Immature natural killer cell (primary cell): Measurements from ENCODE around the gene ELMO1. TPM values are rescaled to one million over a fixed set of nuclear protein-coding genes. Genes with fewer than 3 reads are reported as not detected.

Experiments
- DNase-seq, 3 donors: peaks; one replicate each; pipeline ENCODE4 v3.0.0; 2022; ENCODE audit warnings: mixed read lengths in 1 of 3
- H3K27ac Mint-ChIP-seq, 6 donors: one replicate each; pipeline ENCODE4 v1.8.0; 2020; ENCODE audit warnings: mixed read lengths in 6 of 6, mild to moderate bottlenecking in 5 of 6, inconsistent platforms in 4 of 6, moderate library complexity in 3 of 6
- H3K27me3 Mint-ChIP-seq, 3 donors: one replicate each; pipeline ENCODE4 v1.8.0; 2020 to 2021; ENCODE audit warnings: low read depth in 3 of 3, mild to moderate bottlenecking in 3 of 3, mixed read lengths in 3 of 3, moderate library complexity in 3 of 3, inconsistent platforms in 1 of 3
- H3K36me3 Mint-ChIP-seq, 3 donors: one replicate each; pipeline ENCODE4 v1.8.0; 2020; ENCODE audit warnings: mixed read lengths in 3 of 3, inconsistent platforms in 2 of 3, mild to moderate bottlenecking in 2 of 3
- H3K4me1 Mint-ChIP-seq, 2 donors: one replicate each; pipeline ENCODE4 v1.8.0; 2020; ENCODE audit warnings: inconsistent platforms in 2 of 2, mild to moderate bottlenecking in 2 of 2, mixed read lengths in 2 of 2, moderate library complexity in 1 of 2
- H3K4me3 Mint-ChIP-seq, 5 donors: one replicate each; pipeline ENCODE4 v1.8.0; 2020; ENCODE audit warnings: mild to moderate bottlenecking in 5 of 5, mixed read lengths in 5 of 5, inconsistent platforms in 3 of 5, moderate library complexity in 3 of 5
- H3K9me3 Mint-ChIP-seq, 6 donors: one replicate each; pipeline ENCODE4 v1.8.0; 2020; ENCODE audit warnings: mild to moderate bottlenecking in 6 of 6, mixed read lengths in 6 of 6, inconsistent platforms in 4 of 6, moderate library complexity in 3 of 6
- polyA plus RNA-seq, 3 donors: library from polyadenylated mRNA; unstranded; fragments of 300-500 nt; fragmentation: Illumina TruSeq; gene quantifications; one replicate each; pipeline ENCODE4 v1.2.3, GENCODE V29; 2021

The ELMO1 gene
- polyA plus RNA-seq, 3 donors from 2014 or later: 31.9 to 65.9 (median 53.1) TPM

DNA sequence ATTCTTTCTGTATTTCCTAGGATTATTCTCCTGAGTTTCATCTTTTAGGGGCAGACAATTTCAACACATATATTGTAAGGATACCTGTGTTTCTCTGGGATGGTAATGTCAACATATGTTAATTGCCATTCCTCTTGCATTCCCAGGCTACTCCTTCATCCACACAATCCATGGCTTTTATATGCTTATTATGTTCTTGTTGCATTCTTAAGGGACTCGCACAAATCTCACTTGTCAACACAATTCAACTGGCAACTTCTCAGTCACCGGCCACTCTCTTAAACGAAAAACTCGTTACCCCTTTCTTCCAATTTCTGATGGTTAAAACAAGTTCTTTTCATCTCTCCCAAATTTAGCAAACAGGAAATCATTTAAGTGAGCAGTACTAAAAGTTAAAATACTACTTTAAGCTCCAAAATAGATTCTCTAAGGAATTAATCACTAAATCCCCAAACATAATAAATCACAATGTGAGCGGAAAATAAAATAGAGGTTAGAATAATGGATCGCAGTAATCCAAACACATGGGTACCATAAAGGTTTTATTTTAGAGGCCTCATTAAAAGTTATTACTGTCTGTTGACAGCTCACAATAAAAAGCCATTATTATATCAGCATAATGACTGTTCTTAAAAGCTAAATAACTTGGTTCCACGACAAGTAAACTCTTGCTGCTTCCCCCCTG lies 223.2 kb downstream of the ELMO1 start:
- Mint-ChIP-seq H3K36me3 (peaks cover 5 to 33% (median 12%) of the 10 kb centered on the region in 3 donors), H3K4me3 (no peak overlapping the region), H3K9me3 (no peaks in the 10 kb centered on the region), H3K4me1 (peaks cover 2 to 19% of the 10 kb centered on the region in 2 donors), H3K27me3 (peaks cover 0 to 3% (median 0%) of the 10 kb centered on the region in 3 donors), H3K27ac (no peak overlapping the region)
- no peak for DNase-seq

DNA sequence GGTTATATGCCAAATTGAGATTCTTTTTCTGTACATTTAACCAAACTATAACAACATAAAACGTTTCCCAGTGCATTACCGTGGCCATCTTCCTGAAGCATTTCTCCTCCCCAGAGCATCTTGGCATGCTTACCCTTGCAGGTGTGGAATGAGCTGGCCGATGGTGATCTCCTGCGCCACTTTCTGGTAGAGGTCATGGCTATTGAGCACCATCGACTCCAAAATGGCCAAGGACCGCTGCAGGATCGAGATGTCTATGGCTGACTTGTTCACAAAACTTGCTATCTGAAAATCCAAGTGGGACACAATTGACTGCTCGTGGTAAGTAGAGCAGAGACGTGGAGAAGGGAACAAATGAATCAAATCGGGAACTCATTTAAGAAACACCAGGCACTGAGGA lies 223.9 kb downstream of the ELMO1 start:
- Mint-ChIP-seq H3K4me3 (no peak overlapping the region), H3K27me3 (peaks cover 0 to 3% (median 0%) of the 10 kb centered on the region in 3 donors), H3K4me1 (peaks cover 0 to 13% of the 10 kb centered on the region in 2 donors), H3K27ac (no peak overlapping the region), H3K36me3 (peaks cover 9 to 30% (median 12%) of the 10 kb centered on the region in 3 donors), H3K9me3 (no peaks in the 10 kb centered on the region)
- no peak for DNase-seq

DNA sequence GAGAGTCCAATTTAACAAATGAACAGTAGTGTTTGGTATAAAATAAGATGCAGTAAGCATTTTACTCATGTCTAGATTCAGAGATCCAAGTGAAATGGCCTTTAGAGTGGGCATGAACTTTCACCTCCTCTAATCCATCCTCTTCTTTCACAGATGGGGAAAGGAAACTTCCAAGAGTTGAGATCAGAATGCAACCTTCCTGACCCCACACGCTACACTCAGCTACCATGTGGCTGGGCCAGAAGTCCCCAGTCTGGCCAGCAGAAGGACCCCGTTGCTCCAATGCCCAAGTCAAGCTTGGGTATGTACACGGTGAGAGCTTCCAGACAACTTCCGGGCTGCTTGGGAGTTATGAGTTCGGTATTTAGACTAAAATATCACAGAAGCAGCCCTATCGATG lies 228.0 kb downstream of the ELMO1 start:
- no peak for DNase-seq
- no peak overlapping the region for H3K4me3 Mint-ChIP-seq
- H3K9me3 Mint-ChIP-seq: no peaks in the 10 kb centered on the region
- H3K27ac Mint-ChIP-seq: no peak overlapping the region
- H3K4me1 Mint-ChIP-seq: peaks cover 16 to 22% of the 10 kb centered on the region in 2 donors
- peaks cover 0 to 4% (median 3%) of the 10 kb centered on the region in 3 donors for H3K27me3 Mint-ChIP-seq
- peaks cover 8 to 41% (median 21%) of the 10 kb centered on the region in 3 donors for H3K36me3 Mint-ChIP-seq

DNA sequence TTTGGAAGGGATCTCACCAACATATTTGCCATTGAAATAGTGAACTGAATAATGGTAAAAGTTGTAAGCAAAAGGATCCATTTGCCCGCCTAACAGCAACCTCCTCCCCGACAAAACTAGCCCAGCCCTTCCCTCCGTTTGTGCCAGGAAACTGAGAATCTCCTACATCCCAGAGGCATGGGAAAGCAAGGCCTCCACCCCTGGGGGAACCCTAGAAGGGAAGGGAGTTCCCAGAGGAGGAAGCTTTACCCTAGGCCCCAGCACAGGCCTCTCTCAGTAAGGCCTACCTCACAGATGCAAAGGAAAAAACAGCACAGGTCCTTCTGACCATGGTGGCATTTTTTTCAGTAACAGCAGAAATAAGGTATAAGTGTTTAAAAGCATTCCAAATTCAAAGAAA lies 229.7 kb downstream of the ELMO1 start:
- peaks cover 16 to 26% of the 10 kb centered on the region in 2 donors for H3K4me1 Mint-ChIP-seq
- peaks cover 8 to 34% (median 21%) of the 10 kb centered on the region in 3 donors for H3K36me3 Mint-ChIP-seq
- H3K27ac Mint-ChIP-seq: peak overlapping the region in 2 of 6 donors; percentile 35 to 43
- peaks cover 0 to 6% (median 3%) of the 10 kb centered on the region in 3 donors for H3K27me3 Mint-ChIP-seq
- no peaks in the 10 kb centered on the region for H3K9me3 Mint-ChIP-seq
- DNase-seq: no peak
- H3K4me3 Mint-ChIP-seq: no peak overlapping the region

DNA sequence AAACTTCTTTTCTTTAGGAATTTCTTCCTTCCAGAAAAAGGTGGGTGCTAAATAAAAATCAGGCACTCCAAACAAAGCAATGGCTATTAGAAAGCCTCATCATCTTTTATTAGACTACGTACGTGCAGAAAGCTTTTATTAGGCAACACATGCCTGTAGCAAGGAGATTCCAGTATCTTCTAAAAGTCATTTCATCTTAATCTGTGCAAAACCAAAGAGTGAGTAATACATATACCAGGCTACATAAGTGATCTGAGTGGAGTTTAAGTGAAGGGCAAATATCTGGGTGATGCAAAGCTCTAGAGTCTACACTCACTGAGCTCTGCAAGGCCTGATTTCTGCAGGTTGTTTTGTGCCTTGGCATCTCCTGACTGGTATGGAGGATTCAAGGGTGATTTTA lies 231.7 kb downstream of the ELMO1 start:
- Mint-ChIP-seq H3K27ac (no peak overlapping the region), H3K27me3 (peaks cover 0 to 8% (median 0%) of the 10 kb centered on the region in 3 donors), H3K36me3 (peaks cover 7 to 39% (median 21%) of the 10 kb centered on the region in 3 donors), H3K4me3 (no peak overlapping the region), H3K9me3 (no peaks in the 10 kb centered on the region), H3K4me1 (peaks cover 16 to 26% of the 10 kb centered on the region in 2 donors)
- DNase-seq: no peak

DNA sequence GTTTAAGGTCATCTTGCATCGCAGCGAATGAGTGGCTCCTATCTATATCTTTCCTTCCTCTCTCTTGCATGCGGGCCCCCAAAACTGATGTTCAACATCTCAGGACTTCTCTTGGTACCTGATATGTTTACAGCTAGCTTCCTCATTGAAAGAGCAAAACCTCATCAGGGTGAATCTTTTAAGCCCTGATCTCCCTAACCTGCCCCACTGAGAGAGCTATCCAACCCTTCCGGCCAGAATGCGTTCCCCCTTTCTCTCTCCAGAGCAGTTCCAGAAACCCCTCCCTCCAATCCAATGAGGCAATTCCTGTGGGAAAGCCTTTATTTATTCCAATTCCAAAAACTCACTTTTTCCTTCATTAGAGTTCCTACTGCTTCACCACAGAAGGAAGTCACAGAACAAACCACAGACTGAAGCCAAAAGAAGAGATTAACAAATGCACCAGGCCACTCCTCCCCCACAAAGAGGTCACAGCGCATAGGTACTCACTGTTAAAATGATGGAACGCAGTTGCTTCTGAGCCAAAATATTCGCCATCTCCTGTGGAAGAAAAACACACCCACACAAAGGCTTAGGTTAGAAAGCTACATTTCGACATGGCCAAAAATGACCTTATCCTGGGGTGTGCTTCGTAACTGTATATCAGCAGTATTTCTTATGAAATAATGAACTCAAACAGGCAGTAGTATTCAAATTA lies 232.4 kb downstream of the ELMO1 start:
- Mint-ChIP-seq H3K4me1 (peaks cover 16 to 26% of the 10 kb centered on the region in 2 donors), H3K4me3 (peak overlapping the region in 1 of 5 donors; percentile 33), H3K27ac (no peak overlapping the region), H3K9me3 (no peaks in the 10 kb centered on the region), H3K36me3 (peaks cover 6 to 39% (median 21%) of the 10 kb centered on the region in 3 donors), H3K27me3 (peaks cover 0 to 8% (median 0%) of the 10 kb centered on the region in 3 donors)
- no peak for DNase-seq

DNA sequence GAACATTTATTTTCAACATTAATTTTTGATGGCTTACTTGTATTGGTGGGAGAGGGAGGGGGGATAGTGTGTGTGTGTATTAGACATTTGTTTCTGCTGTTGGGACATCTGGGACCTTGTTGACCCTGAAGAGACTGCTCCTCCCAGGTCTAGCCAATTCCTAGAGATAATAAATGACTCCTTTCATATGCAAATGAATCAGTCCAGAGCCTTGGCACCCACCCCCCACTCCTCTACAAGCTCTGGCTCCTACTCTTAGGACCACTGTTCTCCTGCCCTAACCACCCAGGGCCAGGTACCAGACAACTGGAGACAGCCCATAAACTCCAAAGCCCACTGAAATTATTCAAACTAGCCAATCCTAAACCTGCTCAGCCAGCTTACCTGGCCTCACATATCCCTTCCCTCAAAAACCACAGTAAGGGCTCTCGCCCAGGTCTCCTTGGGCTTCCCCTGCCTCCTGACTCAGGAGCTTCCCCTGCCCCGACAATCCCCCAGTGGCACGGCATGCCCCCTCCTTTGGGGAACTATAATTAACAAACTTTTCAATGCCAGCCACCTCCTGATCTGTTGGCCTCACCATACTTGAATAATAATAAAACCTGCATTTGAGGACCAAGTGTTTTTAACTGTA lies 233.3 kb downstream of the ELMO1 start:
- Mint-ChIP-seq H3K4me1 (peaks cover 16 to 26% of the 10 kb centered on the region in 2 donors), H3K36me3 (peaks cover 10 to 36% (median 23%) of the 10 kb centered on the region in 3 donors), H3K27me3 (peaks cover 0 to 8% (median 0%) of the 10 kb centered on the region in 3 donors), H3K4me3 (no peak overlapping the region), H3K9me3 (no peaks in the 10 kb centered on the region), H3K27ac (peak overlapping the region in 2 of 6 donors; percentile 34 to 47)
- DNase-seq: no peak

DNA sequence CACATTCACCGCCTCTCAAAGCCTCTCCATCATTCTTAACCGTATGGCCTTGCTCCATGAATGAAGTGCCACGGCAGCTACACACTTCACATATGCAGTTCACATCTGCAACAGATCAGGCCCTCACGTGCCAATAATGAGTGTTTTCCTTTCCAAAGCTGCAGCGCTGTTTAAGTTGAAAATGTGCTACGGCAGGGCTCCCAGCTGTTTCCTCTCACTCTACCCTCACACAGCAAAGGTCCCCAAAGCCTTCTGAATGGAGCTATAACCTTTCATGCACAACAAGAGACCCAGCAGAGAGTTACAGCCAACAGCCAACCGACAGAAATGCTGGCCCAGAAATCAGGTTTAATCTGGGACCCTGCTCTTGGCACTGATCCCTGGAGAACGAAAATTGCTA lies 236.1 kb downstream of the ELMO1 start:
- H3K4me3 Mint-ChIP-seq: no peak overlapping the region
- DNase-seq: no peak
- H3K27ac Mint-ChIP-seq: no peak overlapping the region
- H3K9me3 Mint-ChIP-seq: no peaks in the 10 kb centered on the region
- H3K36me3 Mint-ChIP-seq: peaks cover 10 to 33% (median 13%) of the 10 kb centered on the region in 3 donors
- H3K27me3 Mint-ChIP-seq: peaks cover 0 to 8% (median 0%) of the 10 kb centered on the region in 3 donors
- peaks cover 17 to 31% of the 10 kb centered on the region in 2 donors for H3K4me1 Mint-ChIP-seq

DNA sequence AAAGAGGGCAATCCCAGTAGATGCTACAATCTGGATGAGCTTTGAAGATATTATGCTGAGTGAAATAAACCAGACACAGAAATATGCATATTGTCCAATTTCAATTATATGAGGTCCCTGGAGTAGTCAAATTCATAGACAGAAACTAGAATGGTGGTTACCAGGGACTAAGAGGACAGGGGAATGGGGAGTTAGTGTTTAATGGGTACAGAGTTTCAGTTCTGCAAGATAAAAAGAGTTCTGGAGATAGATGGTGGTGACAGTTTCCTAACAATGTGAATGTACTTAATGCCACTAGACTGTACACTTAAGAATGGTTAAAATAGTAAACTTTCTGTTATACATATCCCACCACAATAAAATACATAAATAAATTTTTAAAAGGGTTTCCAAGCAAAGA lies 236.6 kb downstream of the ELMO1 start:
- Mint-ChIP-seq H3K27ac (peak overlapping the region in 1 of 6 donors; percentile 39), H3K4me1 (peaks cover 12 to 26% of the 10 kb centered on the region in 2 donors), H3K9me3 (no peaks in the 10 kb centered on the region), H3K36me3 (peaks cover 9 to 28% (median 10%) of the 10 kb centered on the region in 3 donors), H3K27me3 (peaks cover 0 to 8% (median 0%) of the 10 kb centered on the region in 3 donors), H3K4me3 (no peak overlapping the region)
- DNase-seq: no peak

DNA sequence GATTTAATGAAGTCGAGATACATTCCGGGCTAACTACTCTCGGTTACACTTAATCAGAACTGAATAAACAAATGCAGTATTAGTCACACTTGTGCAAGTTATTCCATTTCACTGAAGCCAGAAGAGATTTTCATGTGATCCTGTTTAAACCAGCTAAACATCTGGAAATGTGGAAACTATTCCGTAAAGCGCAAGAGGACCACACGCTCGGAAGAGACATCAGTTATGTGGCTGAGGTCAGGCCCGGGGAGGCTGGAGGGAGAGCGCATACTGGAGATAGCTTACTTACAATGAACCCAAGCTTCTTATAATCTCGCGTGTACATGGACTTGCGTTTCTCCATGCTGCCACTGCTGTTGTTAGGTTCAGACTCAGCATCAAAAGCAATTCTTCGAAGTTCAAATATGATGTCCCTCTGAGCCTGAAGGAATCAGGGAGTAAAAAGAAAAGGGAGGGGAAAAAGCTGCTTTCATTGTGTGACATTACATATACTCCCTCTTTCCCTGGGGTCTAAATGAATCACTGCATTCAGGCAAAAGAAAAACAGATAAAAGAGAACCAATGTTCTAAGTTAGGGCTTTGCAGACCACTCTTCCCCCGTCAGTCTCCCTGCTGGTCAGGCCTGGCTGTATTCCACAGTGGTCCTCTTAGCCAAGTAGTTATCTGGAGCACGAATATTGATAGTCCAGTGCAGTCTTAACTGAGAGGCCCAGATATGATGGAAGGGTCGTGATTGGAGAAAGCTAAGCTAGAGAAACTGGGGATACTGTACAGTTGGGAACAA lies 237.4 kb downstream of the ELMO1 start:
- no peak overlapping the region for H3K4me3 Mint-ChIP-seq
- DNase-seq: no peak
- peaks cover 4 to 19% of the 10 kb centered on the region in 2 donors for H3K4me1 Mint-ChIP-seq
- peaks cover 0 to 8% (median 0%) of the 10 kb centered on the region in 3 donors for H3K27me3 Mint-ChIP-seq
- H3K36me3 Mint-ChIP-seq: peaks cover 7 to 27% (median 10%) of the 10 kb centered on the region in 3 donors
- peak overlapping the region in 1 of 6 donors; percentile 26 for H3K27ac Mint-ChIP-seq
- H3K9me3 Mint-ChIP-seq: no peaks in the 10 kb centered on the region

DNA sequence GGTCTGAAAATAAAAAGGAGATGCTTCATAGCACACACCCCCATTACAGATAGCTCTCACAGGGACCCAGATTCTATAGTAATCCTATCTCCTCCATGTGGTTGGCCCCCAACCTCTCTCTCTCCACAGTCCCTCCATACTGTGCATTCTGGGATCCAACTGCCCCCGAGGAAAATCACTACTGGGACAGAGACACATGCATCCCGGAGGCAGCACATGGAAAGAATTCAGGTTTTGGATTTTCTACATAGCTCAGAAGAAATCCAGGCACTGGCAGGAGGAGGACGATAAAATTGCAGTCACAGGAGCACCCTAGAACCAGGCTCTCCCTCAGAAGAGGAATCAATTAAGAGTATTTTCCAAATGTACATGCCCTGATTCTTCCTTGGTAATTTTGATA lies 239.5 kb downstream of the ELMO1 start:
- Mint-ChIP-seq H3K27ac (peak overlapping the region in 4 of 6 donors; percentile 29 to 51 (median 38)), H3K4me3 (no peak overlapping the region), H3K27me3 (peaks cover 1 to 2% (median 1%) of the 10 kb centered on the region in 3 donors), H3K9me3 (no peaks in the 10 kb centered on the region), H3K36me3 (peaks cover 14 to 46% (median 20%) of the 10 kb centered on the region in 3 donors), H3K4me1 (peaks cover 2 to 16% of the 10 kb centered on the region in 2 donors)
- no peak for DNase-seq

DNA sequence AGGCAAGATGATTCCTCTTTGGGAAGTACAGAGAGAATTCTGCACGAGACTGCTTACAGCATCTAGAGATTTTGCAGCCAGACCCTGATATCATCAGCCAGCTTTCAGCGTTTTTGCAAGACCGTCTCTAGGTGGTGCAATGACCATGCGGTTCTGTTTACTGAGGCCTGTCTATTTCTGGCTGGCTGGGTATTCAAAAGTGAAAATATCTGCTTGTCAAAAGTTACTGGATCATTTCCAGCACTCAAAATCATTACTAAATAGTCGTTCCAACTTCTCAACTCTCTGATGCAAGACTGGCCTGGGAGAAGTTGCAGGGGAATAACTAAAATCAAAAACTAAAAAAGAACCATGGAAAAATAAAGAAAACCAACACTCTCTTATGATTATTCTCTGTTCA lies 240.1 kb downstream of the ELMO1 start:
- peak; percentile 15 to 32 (median 26) for DNase-seq
- Mint-ChIP-seq H3K27ac (peak overlapping the region in 4 of 6 donors; percentile 29 to 78 (median 46)), H3K4me3 (no peak overlapping the region), H3K4me1 (peaks cover 2 to 16% of the 10 kb centered on the region in 2 donors), H3K9me3 (no peaks in the 10 kb centered on the region), H3K27me3 (peaks cover 1 to 2% (median 1%) of the 10 kb centered on the region in 3 donors), H3K36me3 (peaks cover 18 to 52% (median 20%) of the 10 kb centered on the region in 3 donors)

DNA sequence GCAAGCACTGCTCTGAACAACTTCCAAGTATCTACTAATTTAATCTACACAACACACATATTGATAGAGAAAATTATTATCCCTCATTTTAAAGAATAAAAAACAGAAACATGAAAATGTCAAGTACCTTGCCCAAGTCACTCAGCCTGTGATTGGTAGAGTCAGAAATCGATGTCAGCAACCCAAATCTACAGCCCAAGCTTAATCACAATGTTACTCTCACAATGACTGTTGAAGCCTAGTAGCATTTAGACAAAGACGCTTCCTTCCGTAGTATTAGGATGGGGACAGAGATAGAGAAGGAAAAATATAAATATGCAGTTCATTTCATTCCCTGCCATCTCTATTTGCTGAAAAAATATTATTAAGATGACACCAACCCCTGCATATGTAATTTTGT lies 242.5 kb downstream of the ELMO1 start:
- Mint-ChIP-seq H3K36me3 (peaks cover 20 to 47% (median 24%) of the 10 kb centered on the region in 3 donors), H3K27ac (no peak overlapping the region)

More for the DNA sequence above, 242.5 kb downstream of the ELMO1 start:
- Mint-ChIP-seq H3K27me3 (peaks cover 0 to 2% (median 1%) of the 10 kb centered on the region in 3 donors), H3K9me3 (no peaks in the 10 kb centered on the region), H3K4me3 (no peak overlapping the region), H3K4me1 (peaks cover 2 to 16% of the 10 kb centered on the region in 2 donors)
- DNase-seq: no peak
